ENCODE measurements around the gene KCTD21. TPM values are rescaled to one million over a fixed set of nuclear protein-coding genes. Genes with fewer than 3 reads are reported as not detected.
"Not testable (repeated sequence)": the region's sequence is repeated elsewhere in the genome, so short reads cannot be mapped to it uniquely, and the experiment has no call there.

Gene KCTD21
- total RNA-seq, 2 donors from 2014 or later, result 7.5 to 9.2 TPM

GRCh38 chr11:78177216-78177615, 11.2 kb downstream of the KCTD21 start:
- intact Hi-C loops (cut with DNase I), result no loop called here
- no peaks in the 10 kb centered on the region for H3K36me3 ChIP-seq
- H3K27me3 ChIP-seq, result no peaks in the 10 kb centered on the region
- no peaks in the 10 kb centered on the region for H3K9me3 ChIP-seq
- no peaks in the 10 kb centered on the region for H3K4me1 ChIP-seq
- no peak for TF ChIP-seq CTCF (IDR thresholded peaks at IDR 0.05)
- no peak overlapping the region for H3K9ac ChIP-seq (ENCODE audit: low read depth in 2 of 2, low read length in 2 of 2)
- H3K27ac ChIP-seq, result no peak overlapping the region
- no peak overlapping the region for H3K4me3 ChIP-seq
- no peak for DNase-seq

GRCh38 chr11:78176605-78177141, 11.8 kb downstream of the KCTD21 start:
- Histone ChIP-seq H3K4me3 (no peak overlapping the region), H3K9me3 (no peaks in the 10 kb centered on the region), H3K4me1 (no peaks in the 10 kb centered on the region), H3K36me3 (no peaks in the 10 kb centered on the region), H3K27me3 (no peaks in the 10 kb centered on the region), H3K9ac (ENCODE audit: low read depth in 2 of 2, low read length in 2 of 2) (no peak overlapping the region), H3K27ac (no peak overlapping the region)
- DNase-seq, result no peak
- no peak for TF ChIP-seq CTCF (IDR thresholded peaks at IDR 0.05)
- intact Hi-C loops (cut with DNase I), result no loop called here

- H3K4me1 ChIP-seq; H3K36me3 ChIP-seq; DNase-seq; H3K4me3 ChIP-seq; intact Hi-C loops (cut with DNase I); H3K9ac ChIP-seq (ENCODE audit: low read depth in 2 of 2, low read length in 2 of 2); H3K9me3 ChIP-seq; H3K27ac ChIP-seq; H3K27me3 ChIP-seq: not testable (repeated sequence)
Observed at GRCh38 chr11:78175862-78176261, 12.6 kb downstream of the KCTD21 start.

GRCh38 chr11:78171951-78172350, 16.5 kb downstream of the KCTD21 start:
- Histone ChIP-seq H3K27ac (no peak overlapping the region), H3K4me3 (no peak overlapping the region), H3K9ac (ENCODE audit: low read depth in 2 of 2, low read length in 2 of 2) (no peak overlapping the region), H3K36me3 (no peaks in the 10 kb centered on the region), H3K4me1 (no peaks in the 10 kb centered on the region), H3K9me3 (no peaks in the 10 kb centered on the region), H3K27me3 (no peaks in the 10 kb centered on the region)
- no peak for TF ChIP-seq CTCF (IDR thresholded peaks at IDR 0.05)
- intact Hi-C loops (cut with DNase I), result no loop called here
- DNase-seq, result no peak

GRCh38 chr11:78170874-78171549, 17.4 kb downstream of the KCTD21 start:
- H3K27ac ChIP-seq, result no peak overlapping the region
- H3K9me3 ChIP-seq, result no peaks in the 10 kb centered on the region
- no peak overlapping the region for H3K9ac ChIP-seq (ENCODE audit: low read depth in 2 of 2, low read length in 2 of 2)

More at GRCh38 chr11:78170874-78171549, 17.4 kb downstream of the KCTD21 start:
- intact Hi-C loops (cut with DNase I), result no loop called here
- Histone ChIP-seq H3K27me3 (no peaks in the 10 kb centered on the region), H3K36me3 (no peaks in the 10 kb centered on the region), H3K4me1 (no peaks in the 10 kb centered on the region), H3K4me3 (no peak overlapping the region)
- DNase-seq, result no peak
- no peak for TF ChIP-seq CTCF (IDR thresholded peaks at IDR 0.05)
